NCI-H1930 (cell line): ENCODE results near the gene TRERF1.

Experiments
- DNase-seq, 2 experiments: peaks; one replicate each; lab custom pipeline; 2025; lab: John Stamatoyannopoulos, UW

Gene TRERF1

GRCh38 chr6:42251500-42251899 is 200.2 kb downstream of the TRERF1 start:
- DNase-seq, result no peak

GRCh38 chr6:42250274-42250931 is 201.3 kb downstream of the TRERF1 start:
- DNase-seq, result no peak

GRCh38 chr6:42249279-42249678 is 202.4 kb downstream of the TRERF1 start:
- no peak for DNase-seq

DNA sequence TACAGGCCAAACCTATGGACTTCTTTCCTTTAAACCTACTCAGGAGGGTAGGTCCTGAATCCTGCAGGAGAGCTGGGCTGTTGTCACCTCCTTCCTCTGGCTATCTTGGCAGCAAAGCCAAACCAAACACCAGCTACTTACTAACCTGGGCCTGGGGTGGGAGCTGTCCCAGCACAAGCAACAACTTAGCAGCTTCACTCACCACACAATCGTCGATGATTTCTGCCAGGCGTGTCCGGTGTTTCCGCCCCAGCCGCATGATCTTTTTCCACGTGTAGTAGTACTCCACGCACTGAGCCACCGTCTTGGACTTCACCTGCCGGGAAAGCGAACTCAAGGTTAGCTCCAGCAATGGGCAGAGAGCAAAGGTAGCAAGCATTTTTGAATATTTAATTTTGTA is 208.7 kb downstream of the TRERF1 start:
- DNase-seq, result no peak

- no peak for DNase-seq
These were observed 209.8 kb downstream of the TRERF1 start for GRCh38 chr6:42241915-42242314.

DNA sequence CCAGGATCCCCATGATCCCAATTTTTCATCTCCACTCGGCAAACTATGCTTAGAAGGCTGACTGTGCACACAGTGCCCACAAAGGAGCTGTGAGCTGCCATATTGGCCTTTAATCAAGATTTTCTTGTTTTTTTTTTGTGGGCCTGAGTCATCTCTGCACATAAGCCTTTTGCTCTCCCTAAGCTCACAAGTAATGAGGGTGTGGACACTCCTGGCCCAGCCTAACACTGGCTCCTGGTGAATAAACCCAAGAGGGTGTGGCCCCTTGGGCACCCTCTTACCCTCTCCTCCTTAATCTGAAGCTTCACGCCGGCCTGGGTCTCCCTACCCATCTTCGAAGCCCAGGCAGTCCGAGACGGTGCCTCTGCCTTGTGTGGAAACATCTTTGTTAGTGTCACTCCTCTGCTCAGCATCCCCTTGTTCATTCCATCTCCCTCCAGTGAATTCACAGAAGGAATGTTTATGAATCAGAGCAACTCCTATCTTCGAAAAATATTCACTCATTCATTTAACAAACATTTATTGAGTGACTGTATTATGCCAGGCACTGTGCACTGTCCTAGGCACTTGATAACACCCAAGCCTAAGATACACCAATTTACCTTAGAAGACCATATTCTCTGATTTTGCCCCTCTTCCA is 211.9 kb downstream of the TRERF1 start:
- no peak for DNase-seq

GRCh38 chr6:42239333-42239732 is 212.4 kb downstream of the TRERF1 start:
- DNase-seq, result no peak

GRCh38 chr6:42237857-42238256 is 213.9 kb downstream of the TRERF1 start:
- DNase-seq, result no peak

DNA sequence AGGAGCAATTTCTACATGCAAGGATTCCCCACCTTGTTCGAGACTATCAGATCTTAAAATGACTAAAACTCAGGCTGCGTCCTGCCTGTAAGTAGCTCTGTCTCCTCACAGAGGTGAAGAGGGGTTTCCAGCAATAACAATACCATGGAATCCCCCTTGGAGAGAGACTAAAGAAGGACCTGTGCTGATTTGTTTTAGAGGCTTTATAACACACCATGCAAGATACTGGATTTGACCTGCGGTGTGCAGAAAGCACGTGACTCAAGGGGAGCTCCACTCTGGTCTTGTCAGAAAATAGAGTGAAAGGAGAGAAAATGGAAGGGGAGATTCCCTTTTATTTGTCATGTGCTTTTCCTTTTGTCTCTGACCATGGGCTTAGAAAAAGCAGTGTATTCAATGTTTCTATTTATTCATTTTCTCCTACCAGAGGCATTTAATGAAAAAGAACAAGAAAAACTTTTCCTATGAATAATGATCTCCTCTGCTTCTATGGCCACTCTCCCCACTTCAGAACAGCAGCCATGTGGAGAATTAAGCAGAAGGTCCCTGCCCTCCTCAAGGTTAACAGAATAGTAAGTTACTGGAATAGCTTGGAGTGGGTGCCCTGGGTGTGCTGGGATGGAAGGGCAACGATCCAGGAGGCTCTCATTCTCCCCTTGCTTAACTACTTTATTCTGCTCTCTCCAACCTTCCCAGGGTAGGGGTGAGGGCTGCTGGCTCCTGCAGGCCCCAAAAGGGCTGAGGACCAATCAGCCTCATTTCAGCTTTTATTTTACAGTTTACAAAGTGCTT is 214.8 kb downstream of the TRERF1 start:
- no peak for DNase-seq

DNA sequence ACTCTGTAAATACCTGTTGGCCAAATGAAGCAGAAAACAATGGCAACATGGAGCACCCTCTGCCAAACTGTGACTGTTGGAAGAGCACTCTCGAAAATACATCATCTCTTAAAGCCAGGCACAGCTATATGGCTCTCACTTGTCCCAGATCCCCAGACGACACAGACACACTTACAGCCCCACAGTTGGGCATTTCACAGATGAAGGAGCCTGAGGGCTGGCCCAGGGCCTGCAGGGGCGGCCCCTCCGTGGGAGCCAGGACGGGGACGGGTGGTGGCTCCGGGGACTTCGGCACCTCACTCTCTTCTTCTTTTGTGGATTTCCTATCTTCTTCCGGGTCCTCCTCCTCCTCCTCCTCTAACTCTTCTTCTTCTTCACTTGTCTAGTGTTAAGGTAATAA is 215.7 kb downstream of the TRERF1 start:
- no peak for DNase-seq

- DNase-seq, result no peak
These were observed 219.7 kb downstream of the TRERF1 start for GRCh38 chr6:42232035-42232434.

DNA sequence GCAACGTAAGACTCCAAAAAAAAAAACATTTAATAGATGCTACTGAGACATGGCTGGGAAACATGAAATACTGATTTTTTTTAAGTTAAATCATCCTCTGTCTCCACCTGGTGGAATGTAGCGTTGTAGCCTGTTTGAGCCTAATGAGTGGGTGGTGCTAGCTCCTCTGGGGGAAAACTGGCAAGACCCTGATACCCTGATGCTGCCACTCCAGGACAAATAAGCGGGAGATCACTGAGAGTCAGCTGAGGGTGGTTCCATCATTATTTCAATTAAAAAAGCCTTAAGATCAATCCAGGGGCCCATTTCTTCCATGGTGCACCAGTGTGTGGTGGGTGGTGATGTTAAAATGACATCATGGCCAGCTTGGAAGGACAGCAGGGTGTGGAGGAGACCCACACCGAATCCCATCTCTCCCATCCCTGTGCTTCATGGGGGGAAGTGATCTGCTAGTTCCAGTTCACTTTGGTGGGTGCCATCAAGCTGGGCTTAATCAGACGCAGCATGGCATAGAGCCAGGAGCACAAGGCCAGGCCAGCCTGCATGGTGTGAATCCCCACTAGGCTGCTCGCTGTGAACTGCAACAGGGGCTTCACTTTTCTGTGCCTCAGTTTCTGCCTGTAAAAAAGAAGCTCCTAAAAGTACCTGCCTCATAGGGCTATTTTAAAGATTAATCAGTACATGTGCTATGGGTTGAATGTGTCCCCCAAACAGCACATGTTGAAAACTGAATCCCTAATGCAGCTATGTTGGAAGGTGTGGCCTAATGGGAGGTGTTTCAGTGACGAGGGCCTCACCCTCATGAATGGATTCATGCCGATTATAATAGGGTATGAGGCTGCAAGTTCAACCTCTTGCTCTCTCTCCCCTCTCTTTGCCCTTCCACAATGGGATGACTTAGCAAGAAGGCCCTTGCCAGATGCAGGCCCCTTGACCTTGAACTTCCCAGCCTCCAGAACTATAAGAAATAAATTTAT is 221.1 kb downstream of the TRERF1 start:
- no peak for DNase-seq

DNA sequence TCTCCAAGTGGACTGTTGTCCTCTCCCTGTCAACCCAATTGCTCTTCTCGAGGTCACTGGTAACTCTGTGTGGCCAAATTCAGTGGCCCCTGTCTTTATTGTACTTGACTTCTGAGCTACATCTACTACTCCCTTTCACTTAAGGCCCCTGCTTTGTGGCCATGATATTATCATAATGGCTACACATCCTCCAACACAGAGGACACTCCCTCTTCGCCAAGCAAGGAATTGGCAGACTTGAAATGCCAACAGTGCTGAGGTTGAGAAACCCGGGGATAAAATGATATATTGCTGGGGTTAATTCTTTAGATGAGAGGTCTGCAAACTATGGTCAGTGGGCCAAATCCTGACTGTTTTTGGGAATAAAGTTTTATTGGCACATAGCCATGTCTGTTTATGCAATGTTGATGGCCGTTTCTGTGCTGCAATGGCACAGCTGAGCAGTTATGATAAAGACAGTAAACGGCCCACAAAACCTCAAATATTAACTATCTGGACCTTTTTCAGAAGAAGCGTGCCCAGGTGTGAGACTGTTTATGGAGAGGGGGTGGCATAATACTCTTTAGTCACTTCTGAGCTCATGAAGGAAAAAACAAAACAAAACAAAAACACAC is 222.1 kb downstream of the TRERF1 start:
- no peak for DNase-seq

GRCh38 chr6:42228305-42228704 is 223.4 kb downstream of the TRERF1 start:
- DNase-seq, result no peak

DNA sequence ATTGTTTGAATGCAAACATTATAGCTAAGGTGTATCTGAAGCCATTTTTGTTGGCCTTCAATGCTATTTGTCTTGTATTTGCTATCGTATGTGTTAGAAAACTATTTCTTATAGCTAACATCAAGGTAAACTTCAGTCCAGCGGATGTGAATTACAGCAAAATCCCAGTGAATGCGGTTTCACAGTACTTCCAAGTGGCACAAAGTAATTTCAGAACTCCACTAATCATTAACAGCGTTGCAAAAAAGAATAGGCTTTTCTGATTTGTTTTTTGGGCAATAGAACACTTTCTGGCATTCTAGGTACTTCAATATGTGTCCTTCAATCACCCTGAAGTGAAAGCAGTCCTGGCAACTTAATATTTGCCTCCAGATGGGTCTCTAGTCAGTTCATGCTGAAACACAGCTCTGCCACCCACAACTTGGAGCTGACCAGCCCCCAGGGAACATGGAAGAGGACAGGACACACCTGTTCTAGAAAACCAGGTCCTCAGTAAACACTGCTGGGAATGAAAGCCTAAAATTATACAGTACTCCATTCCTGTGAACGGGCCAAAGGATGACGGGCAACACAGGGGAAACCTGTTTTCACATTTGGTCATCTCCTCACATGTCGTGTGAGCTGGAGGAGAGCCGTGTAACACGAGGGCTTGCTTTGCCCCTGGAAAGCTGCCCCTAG is 224.4 kb downstream of the TRERF1 start:
- no peak for DNase-seq

DNA sequence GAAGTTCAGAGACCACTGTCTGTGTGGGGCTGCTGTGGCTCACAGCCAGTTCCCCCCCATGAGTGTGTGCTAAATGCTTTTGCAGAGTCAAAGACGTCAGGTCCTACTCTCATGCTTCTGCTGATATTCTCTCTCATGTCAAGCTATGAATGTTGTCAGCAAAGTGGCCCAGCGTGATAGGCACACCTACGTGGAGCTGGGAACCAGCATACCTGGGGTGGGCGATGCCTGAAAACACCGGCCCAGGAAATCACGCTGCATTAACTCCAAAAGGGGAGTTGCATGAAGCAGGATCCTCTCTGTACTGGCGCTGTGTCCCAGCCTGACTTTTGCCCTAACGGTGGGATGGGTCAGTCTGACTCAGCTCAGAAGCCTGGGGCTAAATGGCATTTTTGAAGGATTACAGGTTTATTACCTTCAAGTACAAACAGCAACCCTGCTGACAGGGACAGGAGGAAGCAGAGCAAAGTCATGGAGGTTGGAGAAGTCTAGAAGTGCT is 225.0 kb downstream of the TRERF1 start:
- no peak for DNase-seq

DNA sequence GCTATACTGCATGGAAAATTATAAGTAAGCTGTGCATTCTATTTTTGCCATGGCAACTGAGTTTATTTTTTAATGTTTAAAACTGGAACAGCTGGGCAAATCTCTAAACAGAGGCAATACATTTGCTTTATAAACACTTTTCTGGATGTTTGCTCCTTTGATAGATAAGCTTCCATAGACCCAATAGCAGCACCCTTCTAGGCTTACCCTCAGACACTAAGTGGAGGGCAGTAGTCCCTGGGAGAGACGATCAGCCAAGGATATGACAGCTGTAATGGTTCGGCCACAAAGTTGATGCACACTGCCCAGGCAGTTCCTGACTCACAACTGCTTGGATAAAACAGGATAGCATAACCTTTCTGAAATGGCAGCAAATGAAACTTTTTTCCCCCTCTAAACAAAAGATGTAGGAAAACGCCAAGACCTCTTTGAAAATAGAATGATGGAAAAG is 225.5 kb downstream of the TRERF1 start:
- DNase-seq, result no peak

DNA sequence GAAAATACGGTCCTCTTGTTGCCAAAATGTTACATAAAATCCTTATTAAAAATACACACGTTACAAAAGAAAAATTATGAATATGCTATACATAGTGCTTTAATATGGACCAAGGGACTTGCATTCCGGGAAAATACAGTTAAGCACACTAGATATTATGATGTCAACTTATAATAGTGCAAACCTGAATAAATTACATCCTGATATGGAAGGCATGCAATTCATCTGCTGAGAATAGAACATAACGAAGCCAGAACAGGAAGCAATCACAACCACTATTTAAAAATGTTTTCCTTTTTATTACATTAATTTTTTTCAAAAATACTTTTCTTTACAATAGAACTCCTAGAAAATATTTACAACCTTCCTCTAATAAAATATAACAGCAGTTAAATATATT is 226.3 kb downstream of the TRERF1 start:
- no peak for DNase-seq

- DNase-seq, result no peak
These were observed 226.7 kb downstream of the TRERF1 start for GRCh38 chr6:42225029-42225339.

DNA sequence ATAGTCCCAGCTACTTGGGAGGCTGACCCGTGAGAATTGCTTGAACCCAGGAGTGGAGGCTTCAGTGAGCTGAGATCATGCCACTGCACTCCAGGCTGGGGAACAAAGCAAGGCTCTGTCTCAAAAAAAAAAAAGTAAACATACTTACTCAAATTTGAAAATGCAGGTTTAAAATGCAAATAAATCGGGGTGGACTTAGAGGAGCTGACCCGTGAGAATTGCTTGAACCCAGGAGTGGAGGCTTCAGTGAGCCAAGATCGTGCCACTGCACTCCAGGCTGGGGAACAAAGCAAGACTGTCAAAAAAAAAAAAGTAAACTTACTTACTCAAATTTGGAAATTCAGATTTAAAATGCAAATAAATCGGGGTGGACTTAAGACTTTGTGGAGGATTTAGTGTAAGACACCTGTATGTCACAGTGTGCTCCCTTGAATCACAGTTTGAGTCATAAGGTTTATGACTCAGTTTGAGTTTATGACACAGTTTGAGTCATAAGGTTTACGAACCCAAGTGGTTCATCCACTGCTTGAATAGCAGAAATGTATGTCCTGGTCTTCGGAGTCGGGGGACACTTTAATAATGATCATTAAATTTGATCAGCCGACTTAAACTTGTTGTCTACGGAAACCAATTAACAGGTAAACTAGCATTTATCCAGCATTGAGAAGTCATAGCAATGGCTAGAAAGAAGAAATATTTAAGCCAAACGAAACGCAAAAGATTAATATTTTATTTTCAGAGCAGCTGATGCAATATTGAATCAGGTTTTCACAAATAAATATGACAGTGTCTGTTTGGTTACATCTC is 227.3 kb downstream of the TRERF1 start:
- DNase-seq, result no peak
